ENCODE results near the gene WIPF3. TPM values are rescaled to one million over a fixed set of nuclear protein-coding genes. Genes with fewer than 3 reads are reported as not detected.

The WIPF3 gene
- total RNA-seq, 2 donors from 2014 or later = 0.08 TPM; not detected in 1

DNA sequence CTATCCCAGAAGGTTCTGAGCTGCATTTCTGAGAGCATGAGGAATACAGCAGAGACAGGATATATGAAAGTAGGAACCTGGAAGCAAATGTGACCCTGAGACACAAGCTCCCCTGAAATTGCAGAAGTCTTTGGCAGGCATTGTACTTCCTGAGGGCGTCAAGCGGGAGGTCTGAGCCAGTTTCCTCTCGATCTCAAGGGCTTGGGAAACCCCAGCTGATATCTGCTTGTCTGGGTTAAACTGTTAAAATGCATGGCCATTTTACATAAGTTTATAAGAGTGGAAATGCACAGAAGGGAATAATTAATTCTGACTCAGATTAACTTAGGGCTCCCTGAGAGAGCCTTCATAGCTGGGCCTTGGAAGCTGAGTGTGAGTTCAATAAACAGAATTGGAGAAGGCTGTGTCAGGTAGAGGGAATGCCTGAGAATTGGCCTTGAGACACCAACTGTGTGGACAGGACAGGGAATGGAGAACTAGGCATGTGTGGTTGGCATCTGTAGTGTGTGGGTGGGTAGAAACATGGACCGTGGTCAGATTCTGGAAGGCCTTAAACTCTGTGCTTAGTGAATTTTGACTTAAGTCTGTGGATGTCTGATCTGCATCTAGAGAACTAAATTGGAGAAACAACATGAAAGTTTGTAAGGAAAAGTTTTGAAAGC is 53.3 kb downstream of the WIPF3 start:
- Mint-ChIP-seq H3K36me3 (ENCODE audit: low read depth) (no peaks in the 10 kb centered on the region), H3K27ac (no peak overlapping the region), H3K27me3 (peaks cover 18% of the 10 kb centered on the region), H3K4me1 (no peaks in the 10 kb centered on the region), H3K4me3 (no peak overlapping the region)
- no peaks in the 10 kb centered on the region for H3K9me3 ChIP-seq (ENCODE audit: control insufficient read depth, low read length, poor library complexity, severe bottlenecking)
- no peak for ATAC-seq
- DNase-seq = no peak

DNA sequence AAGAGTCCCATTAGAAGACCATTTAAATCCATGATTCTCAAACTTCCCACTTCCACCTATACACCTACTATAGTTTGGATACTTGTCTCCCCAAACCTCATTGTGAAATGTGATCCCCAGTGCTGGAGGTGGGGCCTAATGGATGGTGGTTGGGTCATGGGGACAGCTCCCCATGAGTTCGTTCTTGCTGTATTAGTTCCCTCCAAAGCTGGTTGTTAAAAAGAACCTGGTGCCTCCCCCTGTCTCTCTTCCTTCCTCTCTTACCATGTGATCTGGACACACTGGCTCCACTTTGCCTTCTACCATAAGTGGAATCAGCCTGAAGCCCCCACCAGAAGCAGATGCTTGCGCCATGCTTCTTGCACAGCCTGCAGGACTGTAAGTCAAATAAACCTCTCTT is 53.9 kb downstream of the WIPF3 start:
- H3K4me1 Mint-ChIP-seq = no peaks in the 10 kb centered on the region
- H3K27ac Mint-ChIP-seq = no peak overlapping the region
- H3K9me3 ChIP-seq (ENCODE audit: control insufficient read depth, low read length, poor library complexity, severe bottlenecking) = no peaks in the 10 kb centered on the region
- peaks cover 20% of the 10 kb centered on the region for H3K27me3 Mint-ChIP-seq
- no peak for DNase-seq
- no peaks in the 10 kb centered on the region for H3K36me3 Mint-ChIP-seq (ENCODE audit: low read depth)
- H3K4me3 Mint-ChIP-seq = no peak overlapping the region
- no peak for ATAC-seq

DNA sequence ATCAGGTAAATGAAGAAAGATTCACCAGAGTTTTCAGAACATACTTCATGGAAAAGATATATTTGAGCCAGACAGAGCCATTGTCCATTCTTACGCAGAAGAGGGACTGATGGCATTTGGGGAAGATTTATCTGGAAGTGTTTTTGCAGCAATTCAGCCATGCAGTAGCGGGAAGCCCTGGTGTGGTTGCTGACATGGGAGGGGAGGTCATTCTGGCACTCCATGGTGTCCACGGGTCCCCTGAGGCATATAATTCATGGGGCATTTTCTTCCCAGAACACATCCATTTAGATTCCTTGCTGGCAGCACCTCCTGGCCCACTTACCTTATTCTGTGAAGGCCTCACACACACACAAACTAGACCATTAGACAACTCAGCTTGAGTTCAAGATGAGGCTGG is 55.6 kb downstream of the WIPF3 start:
- Mint-ChIP-seq H3K36me3 (ENCODE audit: low read depth) (peaks cover 2% of the 10 kb centered on the region), H3K4me1 (peaks cover 3% of the 10 kb centered on the region), H3K27me3 (peaks cover 17% of the 10 kb centered on the region), H3K27ac (no peak overlapping the region), H3K4me3 (no peak overlapping the region)
- DNase-seq (no peak), ATAC-seq (no peak)
- H3K9me3 ChIP-seq (ENCODE audit: control insufficient read depth, low read length, poor library complexity, severe bottlenecking) = no peaks in the 10 kb centered on the region

- Mint-ChIP-seq H3K27me3 (peaks cover 21% of the 10 kb centered on the region), H3K27ac (no peak overlapping the region), H3K4me3 (no peak overlapping the region), H3K4me1 (peaks cover 3% of the 10 kb centered on the region), H3K36me3 (ENCODE audit: low read depth) (peaks cover 2% of the 10 kb centered on the region)
- DNase-seq (no peak), ATAC-seq (no peak)
- H3K9me3 ChIP-seq (ENCODE audit: control insufficient read depth, low read length, poor library complexity, severe bottlenecking) = no peaks in the 10 kb centered on the region
Measured at GRCh38 chr7:29864656-29865055, 58.3 kb downstream of the WIPF3 start.

DNA sequence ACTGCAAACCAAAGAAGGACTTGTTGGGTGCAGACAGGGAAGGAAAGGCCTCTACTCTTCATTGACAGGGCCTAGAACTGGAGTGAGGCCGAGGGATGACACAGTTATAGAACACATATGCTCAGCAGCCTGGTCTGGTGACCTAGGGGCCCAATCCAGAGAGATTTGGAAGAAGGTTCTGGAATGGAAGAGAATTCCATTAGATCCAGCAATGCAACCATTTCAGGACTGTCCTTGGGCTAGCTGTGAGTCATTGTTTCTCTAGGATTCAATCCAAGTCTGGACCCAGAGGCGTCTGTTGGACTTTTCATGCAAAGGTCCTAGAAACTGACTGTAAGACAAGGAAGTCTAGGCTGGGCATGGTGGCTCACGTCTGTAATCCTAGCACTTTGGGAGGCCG is 59.2 kb downstream of the WIPF3 start:
- Mint-ChIP-seq H3K4me3 (no peak overlapping the region), H3K4me1 (peaks cover 3% of the 10 kb centered on the region), H3K36me3 (ENCODE audit: low read depth) (peaks cover 2% of the 10 kb centered on the region), H3K27me3 (peaks cover 30% of the 10 kb centered on the region), H3K27ac (no peak overlapping the region)
- no peak for ATAC-seq
- no peak for DNase-seq
- no peaks in the 10 kb centered on the region for H3K9me3 ChIP-seq (ENCODE audit: control insufficient read depth, low read length, poor library complexity, severe bottlenecking)

DNA sequence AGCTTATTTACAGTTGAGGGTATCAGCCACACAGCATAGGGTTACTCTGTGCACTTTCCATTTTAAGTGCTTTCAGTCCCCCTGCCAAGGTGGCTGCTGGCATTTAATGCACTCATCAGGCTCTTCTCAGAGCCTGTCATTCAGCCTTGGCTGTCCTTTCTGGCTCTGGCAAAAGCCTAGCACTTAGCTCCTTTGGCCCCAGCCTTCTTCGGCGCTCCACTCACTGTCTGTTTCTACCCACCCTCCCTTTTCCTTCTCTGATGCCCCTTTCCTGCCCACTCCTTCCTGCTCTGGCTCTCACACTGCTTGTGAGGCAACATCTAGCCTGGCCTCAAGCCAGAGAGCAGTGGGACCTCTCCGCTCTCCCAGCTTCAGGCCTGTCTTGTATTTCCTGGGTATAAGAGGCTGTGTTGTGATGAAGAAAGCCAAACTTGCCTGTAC is 60.2 kb downstream of the WIPF3 start:
- H3K36me3 Mint-ChIP-seq (ENCODE audit: low read depth) = peaks cover 2% of the 10 kb centered on the region
- ATAC-seq (no peak), DNase-seq (no peak)
- peaks cover 40% of the 10 kb centered on the region for H3K27me3 Mint-ChIP-seq
- H3K4me3 Mint-ChIP-seq = no peak overlapping the region
- H3K4me1 Mint-ChIP-seq = peaks cover 3% of the 10 kb centered on the region
- H3K27ac Mint-ChIP-seq = no peak overlapping the region
- H3K9me3 ChIP-seq (ENCODE audit: control insufficient read depth, low read length, poor library complexity, severe bottlenecking) = no peaks in the 10 kb centered on the region

GRCh38 chr7:29871787-29872398 is 65.6 kb downstream of the WIPF3 start:
- no peaks in the 10 kb centered on the region for H3K9me3 ChIP-seq (ENCODE audit: control insufficient read depth, low read length, poor library complexity, severe bottlenecking)
- H3K4me3 Mint-ChIP-seq = no peak overlapping the region
- H3K36me3 Mint-ChIP-seq (ENCODE audit: low read depth) = no peaks in the 10 kb centered on the region
- no peak for ATAC-seq
- no peak overlapping the region for H3K27ac Mint-ChIP-seq
- DNase-seq = no peak
- H3K4me1 Mint-ChIP-seq = no peaks in the 10 kb centered on the region
- peaks cover 56% of the 10 kb centered on the region for H3K27me3 Mint-ChIP-seq

DNA sequence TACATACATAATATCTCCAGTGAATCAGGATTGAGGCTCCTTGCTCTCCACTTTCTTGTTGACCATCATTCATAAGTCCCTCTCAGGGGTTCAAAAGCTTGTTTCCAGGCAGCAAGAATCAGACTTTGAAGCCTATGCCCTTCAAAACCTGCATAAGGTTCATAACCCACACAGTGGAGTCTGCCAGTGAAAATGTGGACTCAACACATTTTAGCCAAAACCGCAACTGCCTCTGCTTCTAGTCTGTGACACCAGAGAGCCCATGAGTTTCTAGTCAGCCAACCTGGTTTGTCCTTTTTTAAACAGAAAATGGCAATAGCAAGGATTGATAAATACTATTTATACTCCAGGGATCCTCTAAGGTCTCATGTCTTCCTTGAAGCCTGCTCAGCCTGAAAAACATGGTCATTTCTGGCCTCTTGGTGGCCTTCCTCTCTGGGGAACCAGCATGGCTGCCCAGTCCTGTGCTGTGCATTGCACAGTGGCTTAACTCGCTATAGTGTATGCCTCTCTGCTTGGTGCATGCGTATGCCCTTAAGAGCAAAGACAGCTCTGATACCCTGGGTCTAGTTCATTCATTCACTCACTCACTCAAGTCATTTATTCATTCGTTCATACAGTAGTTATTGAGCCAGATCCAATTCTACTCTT is 67.5 kb downstream of the WIPF3 start:
- peaks cover 3% of the 10 kb centered on the region for H3K4me1 Mint-ChIP-seq
- peaks cover 65% of the 10 kb centered on the region for H3K27me3 Mint-ChIP-seq
- ATAC-seq = no peak
- H3K9me3 ChIP-seq (ENCODE audit: control insufficient read depth, low read length, poor library complexity, severe bottlenecking) = no peaks in the 10 kb centered on the region
- DNase-seq = no peak
- no peaks in the 10 kb centered on the region for H3K36me3 Mint-ChIP-seq (ENCODE audit: low read depth)
- H3K4me3 Mint-ChIP-seq = no peak overlapping the region
- no peak overlapping the region for H3K27ac Mint-ChIP-seq

DNA sequence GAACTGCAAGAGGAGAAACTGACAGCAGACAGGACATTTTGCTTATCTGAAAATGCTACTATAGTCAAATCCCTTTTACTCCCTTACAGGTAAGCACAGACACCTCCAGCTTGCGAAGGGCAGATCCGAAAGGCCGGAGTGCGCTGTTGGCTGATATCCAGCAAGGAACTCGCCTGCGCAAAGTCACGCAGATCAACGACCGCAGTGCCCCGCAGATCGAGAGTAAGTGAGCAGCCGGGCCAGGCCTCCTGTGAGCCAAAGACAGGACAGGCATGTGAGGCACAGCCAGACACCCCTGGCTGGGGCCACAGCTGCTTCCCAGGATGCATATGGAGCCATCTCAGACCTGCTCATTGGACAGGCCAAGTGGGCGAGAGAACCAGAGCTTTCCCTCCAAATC is 69.4 kb downstream of the WIPF3 start:
- peaks cover 57% of the 10 kb centered on the region for H3K27me3 Mint-ChIP-seq
- H3K36me3 Mint-ChIP-seq (ENCODE audit: low read depth) = no peaks in the 10 kb centered on the region
- H3K4me1 Mint-ChIP-seq = peaks cover 3% of the 10 kb centered on the region
- no peak for DNase-seq
- no peaks in the 10 kb centered on the region for H3K9me3 ChIP-seq (ENCODE audit: control insufficient read depth, low read length, poor library complexity, severe bottlenecking)
- ATAC-seq = no peak
- no peak overlapping the region for H3K4me3 Mint-ChIP-seq
- H3K27ac Mint-ChIP-seq = no peak overlapping the region

DNA sequence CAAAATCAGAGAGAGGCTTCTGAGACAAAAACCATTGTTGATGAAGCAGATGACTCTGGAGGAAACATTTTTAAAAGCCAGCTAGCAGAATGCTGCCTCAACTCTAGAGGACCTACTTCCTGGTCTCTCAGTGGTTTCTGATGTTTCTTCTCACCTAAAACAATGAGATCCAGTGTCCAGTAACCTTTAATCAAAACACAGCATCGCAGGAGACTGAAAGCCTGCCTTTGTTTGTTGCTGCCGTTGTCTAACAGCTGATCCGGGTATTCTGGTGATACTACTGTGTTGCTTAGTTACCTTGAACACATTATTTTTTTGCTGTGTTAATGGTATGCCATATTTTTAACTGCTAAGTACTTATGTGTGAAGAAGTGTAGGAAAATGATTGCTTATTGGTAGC is 70.9 kb downstream of the WIPF3 start:
- H3K36me3 Mint-ChIP-seq (ENCODE audit: low read depth) = peaks cover 2% of the 10 kb centered on the region
- ATAC-seq = no peak
- no peak for DNase-seq

GRCh38 chr7:29878081-29878688 is 71.9 kb downstream of the WIPF3 start:
- no peak overlapping the region for H3K4me3 Mint-ChIP-seq
- H3K9me3 ChIP-seq (ENCODE audit: control insufficient read depth, low read length, poor library complexity, severe bottlenecking) = no peaks in the 10 kb centered on the region
- H3K36me3 Mint-ChIP-seq (ENCODE audit: low read depth) = peaks cover 3% of the 10 kb centered on the region
- peak overlapping the region; percentile 14 for H3K27ac Mint-ChIP-seq
- peaks cover 7% of the 10 kb centered on the region for H3K4me1 Mint-ChIP-seq
- no peak for DNase-seq
- no peak for ATAC-seq
- H3K27me3 Mint-ChIP-seq = peaks cover 62% of the 10 kb centered on the region

More for the DNA sequence above, 70.9 kb downstream of the WIPF3 start:
- H3K4me1 Mint-ChIP-seq = peaks cover 3% of the 10 kb centered on the region
- peaks cover 55% of the 10 kb centered on the region for H3K27me3 Mint-ChIP-seq
- H3K27ac Mint-ChIP-seq = no peak overlapping the region
- H3K4me3 Mint-ChIP-seq = no peak overlapping the region
- H3K9me3 ChIP-seq (ENCODE audit: control insufficient read depth, low read length, poor library complexity, severe bottlenecking) = no peaks in the 10 kb centered on the region

GRCh38 chr7:29879609-29880008 is 73.3 kb downstream of the WIPF3 start:
- Mint-ChIP-seq H3K27ac (no peak overlapping the region), H3K4me1 (peaks cover 7% of the 10 kb centered on the region), H3K27me3 (peaks cover 63% of the 10 kb centered on the region), H3K36me3 (ENCODE audit: low read depth) (peaks cover 5% of the 10 kb centered on the region), H3K4me3 (no peak overlapping the region)
- DNase-seq (no peak), ATAC-seq (no peak)
- H3K9me3 ChIP-seq (ENCODE audit: control insufficient read depth, low read length, poor library complexity, severe bottlenecking) = no peaks in the 10 kb centered on the region

GRCh38 chr7:29881724-29882123 is 75.4 kb downstream of the WIPF3 start:
- no peak for ATAC-seq
- no peak overlapping the region for H3K4me3 Mint-ChIP-seq
- H3K27ac Mint-ChIP-seq = no peak overlapping the region
- peaks cover 5% of the 10 kb centered on the region for H3K36me3 Mint-ChIP-seq (ENCODE audit: low read depth)
- H3K9me3 ChIP-seq (ENCODE audit: control insufficient read depth, low read length, poor library complexity, severe bottlenecking) = no peaks in the 10 kb centered on the region
- H3K4me1 Mint-ChIP-seq = peaks cover 7% of the 10 kb centered on the region
- peaks cover 58% of the 10 kb centered on the region for H3K27me3 Mint-ChIP-seq
- no peak for DNase-seq

Data from T-helper 17 cell (primary cell).